Mucosa of rectum (tissue), 2 donors: ENCODE data around the gene FBXO34.

Experiments used
- H3K27ac ChIP-seq, 2 donors: one replicate each; pipeline ENCODE4 v1.7.0; 2013; ENCODE audit warnings: inconsistent platforms in 2 of 2, low read depth in 2 of 2, low read length in 2 of 2
- H3K27me3 ChIP-seq, 2 donors: one replicate each; pipeline ENCODE4 v1.7.0; 2013; ENCODE audit warnings: low read length in 2 of 2; ENCODE audit not compliant: control insufficient read depth in 2 of 2, insufficient read depth in 2 of 2
- H3K36me3 ChIP-seq, 2 donors: one replicate each; pipeline ENCODE4 v1.7.0; 2013; ENCODE audit warnings: low read length in 2 of 2; ENCODE audit not compliant: control insufficient read depth in 2 of 2, insufficient read depth in 2 of 2
- H3K4me1 ChIP-seq, 2 donors: one replicate each; pipeline ENCODE4 v1.7.0; 2013; ENCODE audit warnings: low read length in 2 of 2, mild to moderate bottlenecking in 1 of 2; ENCODE audit not compliant: control insufficient read depth in 2 of 2, insufficient read depth in 2 of 2
- H3K4me3 ChIP-seq, 2 donors: one replicate each; pipeline ENCODE4 v1.7.0; 2013; ENCODE audit warnings: low read length in 2 of 2
- H3K9ac ChIP-seq, 2 donors: one replicate each; pipeline ENCODE4 v1.7.0; 2013; ENCODE audit warnings: low read length in 2 of 2, low read depth in 1 of 2, mild to moderate bottlenecking in 1 of 2
- H3K9me3 ChIP-seq, 2 donors: one replicate each; pipeline ENCODE4 v1.7.0; 2013; ENCODE audit warnings: low read length in 2 of 2; ENCODE audit not compliant: control insufficient read depth in 2 of 2
- donor health status: healthy.
- donor health status: Normal muscosa, but diverticular disease.

The FBXO34 gene

GRCh38 chr14:55271572-55272298 lies 514 bp downstream of the FBXO34 start:
- no peaks in the 10 kb centered on the region for H3K36me3 ChIP-seq
- H3K27ac ChIP-seq = peak overlapping the region; percentile 96 to 97
- H3K9me3 ChIP-seq = no peaks in the 10 kb centered on the region
- peaks cover 10 to 17% of the 10 kb centered on the region in 2 donors for H3K4me1 ChIP-seq
- H3K4me3 ChIP-seq = peak overlapping the region; percentile 97 to 99
- no peaks in the 10 kb centered on the region for H3K27me3 ChIP-seq
- H3K9ac ChIP-seq = peak overlapping the region; percentile 100

DNA sequence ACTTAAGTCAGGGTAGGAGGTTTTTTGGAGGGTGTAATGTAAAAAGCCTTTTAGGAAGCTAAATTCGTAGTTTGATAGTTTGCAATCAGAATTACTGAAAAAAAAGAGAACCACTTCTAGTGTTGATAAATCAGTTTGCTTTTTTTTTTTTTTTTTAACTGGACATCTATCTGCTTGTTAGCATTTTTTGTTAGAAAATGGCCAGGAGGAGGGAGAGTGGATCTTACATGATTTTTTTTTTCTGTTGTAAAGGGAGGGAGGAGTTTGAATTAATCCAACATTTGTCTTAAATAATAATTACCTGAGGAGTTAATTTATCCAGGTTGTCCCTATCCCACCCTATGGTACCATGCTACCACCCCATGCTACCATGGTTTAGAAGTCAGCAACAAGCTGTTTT lies 1.2 kb downstream of the FBXO34 start:
- peak overlapping the region; percentile 96 to 97 for H3K27ac ChIP-seq
- H3K9ac ChIP-seq = peak overlapping the region; percentile 100
- H3K9me3 ChIP-seq = no peaks in the 10 kb centered on the region
- H3K4me3 ChIP-seq = peak overlapping the region; percentile 97 to 99
- H3K27me3 ChIP-seq = no peaks in the 10 kb centered on the region
- no peaks in the 10 kb centered on the region for H3K36me3 ChIP-seq
- peaks cover 11 to 21% of the 10 kb centered on the region in 2 donors for H3K4me1 ChIP-seq

GRCh38 chr14:55272922-55273321 lies 1.7 kb downstream of the FBXO34 start:
- peak overlapping the region; percentile 97 to 99 for H3K4me3 ChIP-seq
- peak overlapping the region in 1 of 2 donors; percentile 100 for H3K9ac ChIP-seq
- H3K4me1 ChIP-seq = peaks cover 16 to 26% of the 10 kb centered on the region in 2 donors
- H3K36me3 ChIP-seq = no peaks in the 10 kb centered on the region
- peak overlapping the region; percentile 96 to 97 for H3K27ac ChIP-seq
- H3K27me3 ChIP-seq = no peaks in the 10 kb centered on the region
- no peaks in the 10 kb centered on the region for H3K9me3 ChIP-seq

GRCh38 chr14:55274146-55274545 lies 2.9 kb downstream of the FBXO34 start:
- Histone ChIP-seq H3K4me1 (peaks cover 21 to 29% of the 10 kb centered on the region in 2 donors), H3K4me3 (no peak overlapping the region), H3K9ac (peak overlapping the region in 1 of 2 donors; percentile 27), H3K36me3 (no peaks in the 10 kb centered on the region), H3K27me3 (no peaks in the 10 kb centered on the region), H3K9me3 (no peaks in the 10 kb centered on the region), H3K27ac (no peak overlapping the region)

DNA sequence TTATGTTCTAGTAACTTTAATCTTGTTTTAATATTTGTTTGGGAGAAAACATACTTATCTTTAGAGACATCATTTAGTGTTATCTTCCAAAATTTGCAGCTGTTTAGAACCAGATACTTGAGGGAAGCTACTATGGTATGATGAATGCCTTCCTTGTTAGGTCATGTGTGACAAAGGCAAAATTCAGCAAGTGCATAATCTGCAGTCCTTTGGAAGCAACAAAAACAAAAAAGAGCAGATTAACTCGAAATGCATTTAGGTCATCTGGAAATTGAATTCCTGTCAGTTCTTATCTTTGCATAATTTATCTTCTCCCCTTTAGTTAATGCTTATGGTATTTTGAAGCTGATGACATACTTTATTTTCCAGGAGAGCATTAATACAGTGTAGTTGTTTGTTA lies 3.5 kb downstream of the FBXO34 start:
- H3K4me3 ChIP-seq = no peak overlapping the region
- no peak overlapping the region for H3K9ac ChIP-seq
- H3K9me3 ChIP-seq = no peaks in the 10 kb centered on the region
- H3K4me1 ChIP-seq = peaks cover 21 to 29% of the 10 kb centered on the region in 2 donors
- peaks cover 0 to 4% of the 10 kb centered on the region in 2 donors for H3K36me3 ChIP-seq
- H3K27me3 ChIP-seq = no peaks in the 10 kb centered on the region
- H3K27ac ChIP-seq = no peak overlapping the region

DNA sequence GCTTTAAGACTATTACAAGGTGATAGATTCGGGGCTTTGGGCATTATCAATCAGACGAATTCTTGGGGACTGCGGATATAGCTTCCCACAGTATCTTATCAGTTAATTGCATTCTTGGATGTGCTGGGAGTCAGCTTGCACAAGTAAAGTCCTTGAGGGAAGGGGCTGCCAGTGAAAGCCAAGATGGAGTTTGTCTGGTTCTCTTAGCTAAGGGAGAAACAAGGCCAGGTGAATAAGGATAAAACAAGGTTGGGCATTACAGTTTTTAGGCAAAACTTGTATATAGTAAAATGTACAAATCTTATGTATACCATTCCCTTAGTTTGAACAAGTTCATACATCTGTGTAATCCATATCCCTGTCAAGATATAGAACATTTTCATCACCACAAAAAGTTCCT lies 5.5 kb downstream of the FBXO34 start:
- H3K27ac ChIP-seq = no peak overlapping the region
- H3K9ac ChIP-seq = no peak overlapping the region
- no peaks in the 10 kb centered on the region for H3K9me3 ChIP-seq
- H3K36me3 ChIP-seq = peaks cover 0 to 4% of the 10 kb centered on the region in 2 donors
- peaks cover 21 to 26% of the 10 kb centered on the region in 2 donors for H3K4me1 ChIP-seq
- H3K27me3 ChIP-seq = no peaks in the 10 kb centered on the region
- no peak overlapping the region for H3K4me3 ChIP-seq

GRCh38 chr14:55277972-55278740 lies 6.9 kb downstream of the FBXO34 start:
- Histone ChIP-seq H3K36me3 (peaks cover 0 to 4% of the 10 kb centered on the region in 2 donors), H3K9ac (no peak overlapping the region), H3K27me3 (no peaks in the 10 kb centered on the region), H3K27ac (peak overlapping the region in 1 of 2 donors; percentile 39), H3K9me3 (no peaks in the 10 kb centered on the region), H3K4me3 (peak overlapping the region; percentile 4 to 23), H3K4me1 (peaks cover 17 to 26% of the 10 kb centered on the region in 2 donors)

DNA sequence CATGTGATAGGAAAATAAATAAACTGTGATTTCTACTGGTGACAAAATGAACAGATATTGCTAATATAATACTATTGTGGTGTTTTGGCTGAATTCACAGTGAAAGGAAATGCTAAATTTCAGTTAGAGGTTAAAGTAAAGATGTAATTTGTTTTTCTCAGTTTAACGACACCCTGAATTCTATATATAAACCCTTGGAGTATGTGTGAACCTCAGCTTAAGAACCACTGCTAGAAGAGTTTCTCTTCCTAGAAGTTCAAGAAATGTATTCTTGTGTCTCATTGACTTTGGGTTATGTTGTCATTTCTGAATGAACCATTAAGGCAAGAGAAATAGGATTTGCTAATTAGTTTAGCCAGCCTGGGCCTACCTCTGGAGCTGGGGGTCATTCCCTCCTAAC lies 8.2 kb downstream of the FBXO34 start:
- no peak overlapping the region for H3K4me3 ChIP-seq

DNA sequence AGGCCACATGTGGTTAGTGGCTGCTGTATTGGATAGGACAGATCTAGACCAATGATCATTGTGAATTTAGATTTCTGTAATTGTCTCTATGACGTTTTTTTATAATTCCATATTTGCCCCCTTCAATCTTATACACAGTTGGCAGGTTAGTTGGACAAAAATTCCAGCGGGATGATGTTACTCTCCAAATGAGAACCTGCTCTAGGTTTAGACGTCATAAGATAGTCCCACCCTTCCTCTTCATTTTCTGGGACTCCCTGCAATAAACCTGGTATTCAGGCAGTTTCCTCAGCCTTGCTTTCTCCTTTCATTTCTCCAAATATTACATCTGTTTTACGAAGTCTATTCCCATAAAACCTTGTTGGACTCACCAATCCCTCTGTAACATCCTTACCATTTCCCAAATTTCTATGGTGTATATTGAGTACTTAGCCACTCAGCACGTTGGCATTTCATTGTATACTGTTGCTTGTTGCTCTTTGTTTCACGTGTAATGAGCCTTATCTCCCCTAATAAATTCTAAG lies 10.2 kb downstream of the FBXO34 start:
- H3K4me1 ChIP-seq = peaks cover 12 to 13% of the 10 kb centered on the region in 2 donors
- no peak overlapping the region for H3K4me3 ChIP-seq

More for the DNA sequence above, 8.2 kb downstream of the FBXO34 start:
- Histone ChIP-seq H3K27ac (no peak overlapping the region), H3K4me1 (peaks cover 11 to 18% of the 10 kb centered on the region in 2 donors), H3K36me3 (peaks cover 0 to 4% of the 10 kb centered on the region in 2 donors), H3K9me3 (no peaks in the 10 kb centered on the region), H3K9ac (no peak overlapping the region), H3K27me3 (no peaks in the 10 kb centered on the region)

More for the DNA sequence above, 10.2 kb downstream of the FBXO34 start:
- Histone ChIP-seq H3K36me3 (peaks cover 0 to 4% of the 10 kb centered on the region in 2 donors), H3K27me3 (no peaks in the 10 kb centered on the region), H3K9me3 (no peaks in the 10 kb centered on the region), H3K9ac (no peak overlapping the region), H3K27ac (no peak overlapping the region)
